GM19395 (cell line): ENCODE results near the gene SEC14L6.

Source experiments
- ATAC-seq: cut with Tn5 transposase; IDR thresholded peaks from one replicate; pipeline ENCODE4 v1.9.1; 2021; ENCODE audit warnings: mild to moderate bottlenecking, moderate library complexity; ENCODE audit not compliant: unreplicated experiment

SEC14L6 gene

GRCh38 chr22:30538280-30538679 is 8.3 kb downstream of the SEC14L6 start:
- ATAC-seq, result no peak

GRCh38 chr22:30537083-30537731 is 9.3 kb downstream of the SEC14L6 start:
- ATAC-seq, result no peak

- no peak for ATAC-seq
Observed at GRCh38 chr22:30535182-30535581, 11.4 kb downstream of the SEC14L6 start.

- no peak for ATAC-seq
Observed at GRCh38 chr22:30531651-30532608, 14.6 kb downstream of the SEC14L6 start.

GRCh38 chr22:30526656-30527055 is 19.9 kb downstream of the SEC14L6 start:
- ATAC-seq, result no peak

GRCh38 chr22:30523646-30524489 is 22.7 kb downstream of the SEC14L6 start:
- ATAC-seq, result no peak

GRCh38 chr22:30521368-30522156 is 25.0 kb downstream of the SEC14L6 start:
- no peak for ATAC-seq

GRCh38 chr22:30519842-30520425 is 26.6 kb downstream of the SEC14L6 start:
- no peak for ATAC-seq

GRCh38 chr22:30516731-30517130 is 29.8 kb downstream of the SEC14L6 start:
- no peak for ATAC-seq

GRCh38 chr22:30516273-30516672 is 30.3 kb downstream of the SEC14L6 start:
- ATAC-seq, result no peak

- ATAC-seq, result no peak
Observed at GRCh38 chr22:30514252-30514651, 32.3 kb downstream of the SEC14L6 start.

- ATAC-seq, result no peak
Observed at GRCh38 chr22:30513462-30513861, 33.1 kb downstream of the SEC14L6 start.

- no peak for ATAC-seq
Observed at GRCh38 chr22:30511911-30512310, 34.6 kb downstream of the SEC14L6 start.

GRCh38 chr22:30511109-30511508 is 35.4 kb downstream of the SEC14L6 start:
- ATAC-seq, result no peak

- ATAC-seq, result no peak
Observed at GRCh38 chr22:30508216-30508615, 38.3 kb downstream of the SEC14L6 start.

- no peak for ATAC-seq
Observed at GRCh38 chr22:30507670-30508069, 38.9 kb downstream of the SEC14L6 start.

GRCh38 chr22:30506507-30506968 is 40.0 kb downstream of the SEC14L6 start:
- no peak for ATAC-seq

- ATAC-seq, result no peak
Observed at GRCh38 chr22:30503551-30503950, 43.0 kb downstream of the SEC14L6 start.

GRCh38 chr22:30502911-30503310 is 43.6 kb downstream of the SEC14L6 start:
- no peak for ATAC-seq

- ATAC-seq, result no peak
Observed at GRCh38 chr22:30502153-30502552, 44.4 kb downstream of the SEC14L6 start.
